Testis (tissue), 3 donors: ENCODE data around the gene SLX9. TPM values are rescaled to one million over a fixed set of nuclear protein-coding genes. Genes with fewer than 3 reads are reported as not detected.

Source experiments
- DNase-seq: peaks from one replicate; pipeline ENCODE4 v3.0.0-alpha.2; 2019
- H3K27ac ChIP-seq, 2 donors: fragments of 200-600 bp; sonication (generic); one replicate each; pipeline ENCODE4 v1.5.1; 2019
- H3K27me3 ChIP-seq: fragments of 200-600 bp; sonication (generic); one replicate; pipeline ENCODE4 v1.5.1; 2019
- H3K36me3 ChIP-seq: fragments of 200-600 bp; sonication (generic); one replicate; pipeline ENCODE4 v1.5.1; 2017; ENCODE audit warnings: low read depth; ENCODE audit errors: missing control alignments
- H3K4me1 ChIP-seq: fragments of 200-600 bp; sonication (generic); one replicate; pipeline ENCODE4 v1.5.1; 2019
- H3K4me3 ChIP-seq, 2 donors: fragments of 200-600 bp; sonication (generic); one replicate each; pipeline ENCODE4 v1.5.1; 2017 to 2019
- H3K9me3 ChIP-seq: fragments of 200-600 bp; sonication (generic); one replicate; pipeline ENCODE4 v1.5.1; 2017
- POLR2A ChIP-seq: fragments of 450-650 bp; IDR thresholded peaks from one replicate; pipeline ENCODE4 v1.6.1; 2017; ENCODE audit warnings: antibody characterized with exemption, mild to moderate bottlenecking, moderate library complexity
- WGBS, 2 donors: methylation state at CpG; one replicate each; pipeline ENCODE4 v1.1.5; 2018; 5-methylcytosine and 5-hydroxymethylcytosine counted together
- intact Hi-C: fragments of 100-400 bp; cut with DNase I; formaldehyde crosslinking; loops from one replicate; pipeline ENCODE4 v1.15.1; 2023; ENCODE audit warnings: low total_unique reads
- polyA plus RNA-seq: library from polyadenylated mRNA; stranded (reverse); fragments of 350-450 nt; fragmentation: Illumina TruSeq; extraction: RNeasy Lipid Tissue Mini Kit (QIAGEN cat#74804); gene quantifications from one replicate; pipeline ENCODE4 v1.2.3, GENCODE V29; 2014; ENCODE audit warnings: low read depth, low replicate concordance; ENCODE audit not compliant: insufficient read depth
- total RNA-seq, 2 donors: library from RNA; depleted of rRNA; stranded (reverse); fragments of >200 nt; gene quantifications; one replicate each; pipeline ENCODE4 v1.2.3, GENCODE V29; 2016
- TF ChIP-seq, protein P1 (sequence below), 3 experiments: fragments of 450-650 bp in 2 of 3; fragments of 200-600 bp in 1 of 3; sonication (generic) in 1 of 3; IDR thresholded peaks; one replicate each; pipeline ENCODE4 v1.5.1; 2016 to 2019; ENCODE audit warnings: antibody characterized with exemption in 3 of 3, mild to moderate bottlenecking in 2 of 3, moderate library complexity in 1 of 3

SLX9 gene
- total and polyA plus RNA-seq, 3 donors from 2014 or later = 30.8 to 46.2 (median 31.9) TPM

GRCh38 chr21:44957047-44957831, 17.4 kb downstream of the SLX9 start:
- no peak overlapping the region for H3K27ac ChIP-seq

GRCh38 chr21:44957901-44958451, 18.1 kb downstream of the SLX9 start:
- no peaks in the 10 kb centered on the region for H3K9me3 ChIP-seq
- no peaks in the 10 kb centered on the region for H3K27me3 ChIP-seq
- intact Hi-C loops = no loop called here
- no peak overlapping the region for H3K4me3 ChIP-seq
- H3K27ac ChIP-seq = no peak overlapping the region
- H3K4me1 ChIP-seq = peaks cover 26% of the 10 kb centered on the region
- TF ChIP-seq, protein P1, sequence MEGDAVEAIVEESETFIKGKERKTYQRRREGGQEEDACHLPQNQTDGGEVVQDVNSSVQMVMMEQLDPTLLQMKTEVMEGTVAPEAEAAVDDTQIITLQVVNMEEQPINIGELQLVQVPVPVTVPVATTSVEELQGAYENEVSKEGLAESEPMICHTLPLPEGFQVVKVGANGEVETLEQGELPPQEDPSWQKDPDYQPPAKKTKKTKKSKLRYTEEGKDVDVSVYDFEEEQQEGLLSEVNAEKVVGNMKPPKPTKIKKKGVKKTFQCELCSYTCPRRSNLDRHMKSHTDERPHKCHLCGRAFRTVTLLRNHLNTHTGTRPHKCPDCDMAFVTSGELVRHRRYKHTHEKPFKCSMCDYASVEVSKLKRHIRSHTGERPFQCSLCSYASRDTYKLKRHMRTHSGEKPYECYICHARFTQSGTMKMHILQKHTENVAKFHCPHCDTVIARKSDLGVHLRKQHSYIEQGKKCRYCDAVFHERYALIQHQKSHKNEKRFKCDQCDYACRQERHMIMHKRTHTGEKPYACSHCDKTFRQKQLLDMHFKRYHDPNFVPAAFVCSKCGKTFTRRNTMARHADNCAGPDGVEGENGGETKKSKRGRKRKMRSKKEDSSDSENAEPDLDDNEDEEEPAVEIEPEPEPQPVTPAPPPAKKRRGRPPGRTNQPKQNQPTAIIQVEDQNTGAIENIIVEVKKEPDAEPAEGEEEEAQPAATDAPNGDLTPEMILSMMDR (IDR thresholded peaks at IDR 0.05) = no peak
- TF ChIP-seq POLR2A = no peak
- no peaks in the 10 kb centered on the region for H3K36me3 ChIP-seq
- WGBS, 2 donors = 81% methylated on average over 26 of the region's 26 CpGs; no CpG with 5 or more reads in 1 of the 2 donors
- DNase-seq = no peak

More at GRCh38 chr21:44957047-44957831, 17.4 kb downstream of the SLX9 start:
- Histone ChIP-seq H3K36me3 (no peaks in the 10 kb centered on the region), H3K4me1 (peaks cover 26% of the 10 kb centered on the region), H3K4me3 (no peak overlapping the region), H3K27me3 (no peaks in the 10 kb centered on the region), H3K9me3 (no peaks in the 10 kb centered on the region)
- intact Hi-C loops = no loop called here
- no peak for DNase-seq
- TF ChIP-seq, protein P1 (IDR thresholded peaks at IDR 0.05) = no peak
- no peak for TF ChIP-seq POLR2A
- 92 to 94% methylated on average over 15 to 22 of the region's 22 CpGs for WGBS, 2 donors

GRCh38 chr21:44958471-44959191, 18.8 kb downstream of the SLX9 start:
- peaks cover 26% of the 10 kb centered on the region for H3K4me1 ChIP-seq
- H3K27me3 ChIP-seq = no peaks in the 10 kb centered on the region
- H3K4me3 ChIP-seq = no peak overlapping the region
- 41 to 58% methylated on average over 20 to 25 of the region's 28 CpGs for WGBS, 2 donors
- no peaks in the 10 kb centered on the region for H3K9me3 ChIP-seq
- H3K27ac ChIP-seq = no peak overlapping the region
- TF ChIP-seq, protein P1 (IDR thresholded peaks at IDR 0.05) = no peak
- no peak for TF ChIP-seq POLR2A
- peak; percentile 81 for DNase-seq
- H3K36me3 ChIP-seq = no peaks in the 10 kb centered on the region
- intact Hi-C loops = no loop called here

GRCh38 chr21:44959376-44960091, 19.7 kb downstream of the SLX9 start:
- Histone ChIP-seq H3K4me1 (peaks cover 26% of the 10 kb centered on the region), H3K36me3 (no peaks in the 10 kb centered on the region), H3K4me3 (no peak overlapping the region), H3K27me3 (no peaks in the 10 kb centered on the region), H3K27ac (no peak overlapping the region), H3K9me3 (no peaks in the 10 kb centered on the region)
- TF ChIP-seq POLR2A = no peak
- TF ChIP-seq, protein P1 (IDR thresholded peaks at IDR 0.05) = no peak
- WGBS, 2 donors = 79 to 91% methylated on average over 6 to 26 of the region's 26 CpGs
- intact Hi-C loops = no loop called here
- DNase-seq = no peak
